ENCODE measurements around the gene AMBP.

The AMBP gene

DNA sequence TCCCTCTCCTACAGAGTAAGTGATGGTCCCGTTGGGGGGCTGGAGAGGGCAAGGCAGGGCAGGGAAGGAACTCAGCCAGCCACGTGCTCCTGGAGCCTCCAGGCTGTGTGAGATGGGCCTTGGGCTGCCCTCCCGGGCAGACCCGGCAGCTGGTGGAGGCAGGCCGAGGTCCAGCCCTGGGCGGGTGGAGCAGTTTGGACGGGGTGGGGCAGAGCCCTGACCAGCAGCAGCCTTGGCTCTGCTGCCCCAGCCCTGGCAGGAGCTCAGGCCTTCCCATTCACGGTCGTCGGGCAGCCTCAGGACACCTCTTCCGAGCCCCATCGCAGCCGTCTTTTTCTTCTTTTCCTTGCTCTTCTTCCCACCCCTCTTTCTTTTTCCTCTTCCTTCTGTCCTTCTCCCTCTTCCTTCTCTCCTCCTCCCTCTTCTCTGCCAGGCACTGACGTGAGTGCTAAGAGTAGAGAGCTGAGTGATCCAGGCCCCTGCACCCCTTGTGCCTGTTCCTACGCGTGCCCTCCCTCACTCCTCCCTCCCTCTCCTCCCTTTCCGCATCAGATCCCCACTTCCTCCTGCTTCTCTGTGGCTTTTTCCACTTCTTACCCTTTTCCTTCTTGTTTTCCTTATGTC is 42.8 kb downstream of the AMBP start:
- no peaks in the 10 kb centered on the region for H3K79me2 ChIP-seq (ENCODE audit: insufficient read depth, low read length)
- H3K4me3 ChIP-seq (ENCODE audit: low read depth in 1 of 2, low read length in 2 of 2): no peak overlapping the region
- H4K20me1 ChIP-seq (ENCODE audit: insufficient read depth, low read length): no peaks in the 10 kb centered on the region
- no peaks in the 10 kb centered on the region for H3K9me3 ChIP-seq (ENCODE audit: insufficient read depth, low read length, severe bottlenecking)
- no peak for DNase-seq
- H3K4me1 ChIP-seq (ENCODE audit: insufficient read depth, low read length): no peaks in the 10 kb centered on the region
- H3K27me3 ChIP-seq (ENCODE audit: insufficient read depth, low read length, poor library complexity): no peaks in the 10 kb centered on the region
- no peak overlapping the region for H2AFZ ChIP-seq (ENCODE audit: low read depth, low read length)
- no peak for ATAC-seq (ENCODE audit: insufficient read depth, low read depth)
- H3K4me2 ChIP-seq (ENCODE audit: insufficient read depth, low read length): no peak overlapping the region
- no peaks in the 10 kb centered on the region for H3K36me3 ChIP-seq (ENCODE audit: insufficient read depth, low read length)
- TF ChIP-seq CTCF (IDR thresholded peaks at IDR 0.05; ENCODE audit: borderline replicate concordance, extremely low read depth, low read length, poor library complexity, severe bottlenecking): no peak
- TF ChIP-seq EZH2 (IDR thresholded peaks at IDR 0.05; ENCODE audit: borderline replicate concordance, low read depth, low read length, severe bottlenecking): no peak
- H3K27ac ChIP-seq (ENCODE audit: low read length): no peak overlapping the region
- no peak overlapping the region for H3K9ac ChIP-seq (ENCODE audit: low read depth, low read length)

- Histone ChIP-seq H2AFZ (ENCODE audit: low read depth, low read length) (no peak overlapping the region), H3K4me2 (ENCODE audit: insufficient read depth, low read length) (no peak overlapping the region), H3K27me3 (ENCODE audit: insufficient read depth, low read length, poor library complexity) (no peaks in the 10 kb centered on the region), H3K9ac (ENCODE audit: low read depth, low read length) (no peak overlapping the region), H3K36me3 (ENCODE audit: insufficient read depth, low read length) (no peaks in the 10 kb centered on the region), H3K4me1 (ENCODE audit: insufficient read depth, low read length) (no peaks in the 10 kb centered on the region), H3K4me3 (ENCODE audit: low read depth in 1 of 2, low read length in 2 of 2) (no peak overlapping the region), H4K20me1 (ENCODE audit: insufficient read depth, low read length) (no peaks in the 10 kb centered on the region), H3K9me3 (ENCODE audit: insufficient read depth, low read length, severe bottlenecking) (no peaks in the 10 kb centered on the region), H3K79me2 (ENCODE audit: insufficient read depth, low read length) (no peaks in the 10 kb centered on the region), H3K27ac (ENCODE audit: low read length) (no peak overlapping the region)
- DNase-seq: no peak
- TF ChIP-seq CTCF (IDR thresholded peaks at IDR 0.05; ENCODE audit: borderline replicate concordance, extremely low read depth, low read length, poor library complexity, severe bottlenecking): no peak
- no peak for TF ChIP-seq EZH2 (IDR thresholded peaks at IDR 0.05; ENCODE audit: borderline replicate concordance, low read depth, low read length, severe bottlenecking)
- ATAC-seq (ENCODE audit: insufficient read depth, low read depth): no peak
These were observed 43.4 kb downstream of the AMBP start for GRCh38 chr9:114034661-114035062.

GRCh38 chr9:114034196-114034595 is 43.9 kb downstream of the AMBP start:
- Histone ChIP-seq H3K4me1 (ENCODE audit: insufficient read depth, low read length) (no peaks in the 10 kb centered on the region), H3K36me3 (ENCODE audit: insufficient read depth, low read length) (no peaks in the 10 kb centered on the region), H3K27me3 (ENCODE audit: insufficient read depth, low read length, poor library complexity) (no peaks in the 10 kb centered on the region), H2AFZ (ENCODE audit: low read depth, low read length) (no peak overlapping the region), H3K4me3 (ENCODE audit: low read depth in 1 of 2, low read length in 2 of 2) (no peak overlapping the region), H3K9me3 (ENCODE audit: insufficient read depth, low read length, severe bottlenecking) (no peaks in the 10 kb centered on the region), H3K27ac (ENCODE audit: low read length) (no peak overlapping the region), H3K9ac (ENCODE audit: low read depth, low read length) (no peak overlapping the region), H3K4me2 (ENCODE audit: insufficient read depth, low read length) (no peak overlapping the region), H3K79me2 (ENCODE audit: insufficient read depth, low read length) (no peaks in the 10 kb centered on the region), H4K20me1 (ENCODE audit: insufficient read depth, low read length) (no peaks in the 10 kb centered on the region)
- ATAC-seq (ENCODE audit: insufficient read depth, low read depth) (no peak), DNase-seq (no peak)
- no peak for TF ChIP-seq EZH2 (IDR thresholded peaks at IDR 0.05; ENCODE audit: borderline replicate concordance, low read depth, low read length, severe bottlenecking)
- no peak for TF ChIP-seq CTCF (IDR thresholded peaks at IDR 0.05; ENCODE audit: borderline replicate concordance, extremely low read depth, low read length, poor library complexity, severe bottlenecking)

All from DND-41 (cell line).